OCI-LY1 (cell line): ENCODE results near the gene CFAP99.
A peak's percentile ranks its signal among the peaks of the same experiment; 100 is the strongest.

ENCODE experiments used
- H2AFZ ChIP-seq: fragments of 200-600 bp; sonication (generic), shearing (Covaris generic); 2 replicates; pipeline ENCODE4 v1.6.0; 2014; ENCODE audit warnings: antibody characterized with exemption, mild to moderate bottlenecking, low read length
- H3F3A ChIP-seq: fragments of 200-600 bp; sonication (generic), shearing (Covaris generic); 2 replicates; pipeline ENCODE4 v1.6.0; 2014; ENCODE audit warnings: mild to moderate bottlenecking, antibody characterized with exemption, low read length, moderate library complexity; ENCODE audit not compliant: insufficient read depth
- H3K27ac ChIP-seq: fragments of 200-600 bp; sonication (generic); 2 replicates; pipeline ENCODE4 v1.5.1; 2014; ENCODE audit warnings: low read length, mixed run types, mild to moderate bottlenecking, low read depth; ENCODE audit not compliant: poor library complexity, severe bottlenecking
- H3K27me3 ChIP-seq: fragments of 200-600 bp; sonication (generic); 2 replicates; pipeline ENCODE4 v1.6.0; 2014; ENCODE audit warnings: antibody characterized with exemption, mild to moderate bottlenecking, low read length, moderate library complexity; ENCODE audit not compliant: insufficient read depth
- H3K36me3 ChIP-seq: fragments of 200-600 bp; sonication (generic); 2 replicates; pipeline ENCODE4 v1.6.1; 2014; ENCODE audit warnings: mild to moderate bottlenecking, antibody characterized with exemption, low read length, moderate library complexity, mixed read lengths; ENCODE audit not compliant: insufficient read depth
- H3K4me1 ChIP-seq: fragments of 200-600 bp; sonication (generic); 2 replicates; pipeline ENCODE4 v1.5.1; 2014; ENCODE audit warnings: mild to moderate bottlenecking, low read length, moderate library complexity; ENCODE audit not compliant: insufficient read depth, severe bottlenecking
- H3K4me2 ChIP-seq: fragments of 200-600 bp; sonication (generic), shearing (Covaris generic); 2 replicates; pipeline ENCODE4 v1.6.1; 2014; ENCODE audit warnings: low read length
- H3K4me3 ChIP-seq: fragments of 200-600 bp; sonication (generic); 2 replicates; pipeline ENCODE4 v1.5.1; 2014; ENCODE audit warnings: low read length, low read depth, mild to moderate bottlenecking, mixed read lengths; ENCODE audit not compliant: poor library complexity, severe bottlenecking
- H3K79me2 ChIP-seq: fragments of 200-600 bp; shearing (Covaris generic); 2 replicates; pipeline ENCODE4 v1.6.1; 2016; ENCODE audit warnings: mixed run types, low read length, mixed read lengths; ENCODE audit not compliant: insufficient read depth
- H3K9ac ChIP-seq: fragments of 200-600 bp; sonication (generic), shearing (Covaris generic); 2 replicates; pipeline ENCODE4 v1.6.1; 2014; ENCODE audit warnings: mild to moderate bottlenecking, low read length, mixed read lengths
- H3K9me2 ChIP-seq: fragments of 200-600 bp; sonication (generic), shearing (Covaris generic); 2 replicates; pipeline ENCODE4 v1.6.1; 2014; ENCODE audit warnings: low read depth, mild to moderate bottlenecking, low read length, mixed read lengths
- H3K9me3 ChIP-seq: fragments of 200-600 bp; shearing (Covaris generic); 2 replicates; pipeline ENCODE4 v1.6.1; 2014; ENCODE audit warnings: low read length, mixed read lengths
- H4K20me1 ChIP-seq: fragments of 200-600 bp; sonication (generic), shearing (Covaris generic); 2 replicates; pipeline ENCODE4 v1.6.0; 2016; ENCODE audit warnings: mild to moderate bottlenecking, low read length; ENCODE audit not compliant: insufficient read depth
- EZH2 ChIP-seq: fragments of 200-600 bp; sonication (generic), shearing (Covaris generic); IDR thresholded peaks from 2 replicates; pipeline ENCODE4 v1.8.0; 2017; ENCODE audit warnings: borderline replicate concordance, mixed run types, mild to moderate bottlenecking, antibody characterized with exemption, low read length, moderate library complexity, mixed read lengths
- TF ChIP-seq, protein P1 (sequence below): fragments of 200-600 bp; sonication (generic), shearing (Covaris generic); IDR thresholded peaks from 2 replicates; pipeline ENCODE4 v1.5.1; 2017; ENCODE audit warnings: mild to moderate bottlenecking, antibody characterized with exemption, low read length, moderate library complexity, mixed read lengths

CFAP99 gene

GRCh38 chr4:2478229-2478628 lies 59.5 kb downstream of the CFAP99 start:
- H3F3A ChIP-seq = no peaks in the 10 kb centered on the region
- H3K36me3 ChIP-seq = peaks cover 26% of the 10 kb centered on the region
- no peak overlapping the region for H2AFZ ChIP-seq
- H3K79me2 ChIP-seq = peaks cover 97% of the 10 kb centered on the region
- H3K27me3 ChIP-seq = no peaks in the 10 kb centered on the region
- H3K4me1 ChIP-seq = peaks cover 43% of the 10 kb centered on the region
- H3K9ac ChIP-seq = no peak overlapping the region
- H3K27ac ChIP-seq = no peak overlapping the region
- TF ChIP-seq, protein P1, sequence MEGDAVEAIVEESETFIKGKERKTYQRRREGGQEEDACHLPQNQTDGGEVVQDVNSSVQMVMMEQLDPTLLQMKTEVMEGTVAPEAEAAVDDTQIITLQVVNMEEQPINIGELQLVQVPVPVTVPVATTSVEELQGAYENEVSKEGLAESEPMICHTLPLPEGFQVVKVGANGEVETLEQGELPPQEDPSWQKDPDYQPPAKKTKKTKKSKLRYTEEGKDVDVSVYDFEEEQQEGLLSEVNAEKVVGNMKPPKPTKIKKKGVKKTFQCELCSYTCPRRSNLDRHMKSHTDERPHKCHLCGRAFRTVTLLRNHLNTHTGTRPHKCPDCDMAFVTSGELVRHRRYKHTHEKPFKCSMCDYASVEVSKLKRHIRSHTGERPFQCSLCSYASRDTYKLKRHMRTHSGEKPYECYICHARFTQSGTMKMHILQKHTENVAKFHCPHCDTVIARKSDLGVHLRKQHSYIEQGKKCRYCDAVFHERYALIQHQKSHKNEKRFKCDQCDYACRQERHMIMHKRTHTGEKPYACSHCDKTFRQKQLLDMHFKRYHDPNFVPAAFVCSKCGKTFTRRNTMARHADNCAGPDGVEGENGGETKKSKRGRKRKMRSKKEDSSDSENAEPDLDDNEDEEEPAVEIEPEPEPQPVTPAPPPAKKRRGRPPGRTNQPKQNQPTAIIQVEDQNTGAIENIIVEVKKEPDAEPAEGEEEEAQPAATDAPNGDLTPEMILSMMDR = no peak
- TF ChIP-seq EZH2 = no peak
- no peaks in the 10 kb centered on the region for H3K9me3 ChIP-seq
- H3K4me3 ChIP-seq = no peak overlapping the region
- no peaks in the 10 kb centered on the region for H3K9me2 ChIP-seq
- H4K20me1 ChIP-seq = no peaks in the 10 kb centered on the region
- H3K4me2 ChIP-seq = no peak overlapping the region

GRCh38 chr4:2480649-2481048 lies 61.9 kb downstream of the CFAP99 start:
- H3K79me2 ChIP-seq = peaks cover 96% of the 10 kb centered on the region
- no peaks in the 10 kb centered on the region for H4K20me1 ChIP-seq
- peak overlapping the region; percentile 42; the same call in 1 of the 2 replicates for H3K4me2 ChIP-seq
- no peak overlapping the region for H3K9ac ChIP-seq
- peaks cover 14% of the 10 kb centered on the region for H3K36me3 ChIP-seq
- H3K9me2 ChIP-seq = no peaks in the 10 kb centered on the region
- TF ChIP-seq EZH2 = no peak
- TF ChIP-seq, protein P1 = no peak
- no peak overlapping the region for H2AFZ ChIP-seq
- H3K4me1 ChIP-seq = peaks cover 62% of the 10 kb centered on the region
- no peaks in the 10 kb centered on the region for H3F3A ChIP-seq
- no peak overlapping the region for H3K27ac ChIP-seq
- no peak overlapping the region for H3K4me3 ChIP-seq
- no peaks in the 10 kb centered on the region for H3K27me3 ChIP-seq
- H3K9me3 ChIP-seq = no peaks in the 10 kb centered on the region

DNA sequence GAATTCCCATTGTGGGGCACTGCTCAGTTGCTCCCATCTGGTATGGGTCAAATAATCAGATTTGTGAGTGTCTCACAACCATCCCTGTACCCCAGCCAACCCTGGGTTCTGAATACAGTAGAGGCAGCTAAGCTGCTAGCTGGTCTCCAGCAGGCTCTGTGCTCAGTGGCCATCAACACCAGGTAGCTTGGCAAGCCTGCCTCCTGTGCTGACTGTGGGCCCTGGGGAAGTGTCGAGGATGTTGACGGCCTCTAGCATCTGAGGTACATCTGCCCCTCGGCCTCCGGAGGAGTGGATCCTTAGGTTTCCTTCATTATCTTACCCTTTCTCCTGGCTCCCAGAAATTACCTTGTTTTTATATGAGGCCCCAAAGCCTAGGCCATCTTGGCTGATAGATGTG lies 63.4 kb downstream of the CFAP99 start:
- no peaks in the 10 kb centered on the region for H3K9me2 ChIP-seq
- peak overlapping the region; percentile 34; the same call in 1 of the 2 replicates for H3K9ac ChIP-seq
- peak overlapping the region; percentile 32 for H3K27ac ChIP-seq
- H3K79me2 ChIP-seq = peaks cover 96% of the 10 kb centered on the region
- H3K4me2 ChIP-seq = peak overlapping the region; percentile 42; the same call in 1 of the 2 replicates
- no peaks in the 10 kb centered on the region for H3F3A ChIP-seq
- H3K4me3 ChIP-seq = no peak overlapping the region
- TF ChIP-seq, protein P1 = no peak
- no peak for TF ChIP-seq EZH2
- no peaks in the 10 kb centered on the region for H3K27me3 ChIP-seq
- H3K9me3 ChIP-seq = no peaks in the 10 kb centered on the region
- no peaks in the 10 kb centered on the region for H4K20me1 ChIP-seq
- H3K4me1 ChIP-seq = peaks cover 74% of the 10 kb centered on the region
- no peak overlapping the region for H2AFZ ChIP-seq
- H3K36me3 ChIP-seq = peaks cover 7% of the 10 kb centered on the region; the same call in 1 of the 2 replicates
